H9 (cell line): ENCODE data around the gene FAU. TPM values are rescaled to one million over a fixed set of nuclear protein-coding genes. Genes with fewer than 3 reads are reported as not detected.

Source experiments
- DNase-seq: peaks from one replicate; pipeline ENCODE4 v3.0.0-alpha.2; 2017
- H2AFZ ChIP-seq: one replicate; pipeline ENCODE4 v1.6.1; 2013; ENCODE audit warnings: mild to moderate bottlenecking, low read length, control low read depth, moderate library complexity
- H2AK5ac ChIP-seq: 2 replicates; pipeline ENCODE4 v1.6.1; 2013; ENCODE audit warnings: low read length, control low read depth, mixed read lengths; ENCODE audit not compliant: insufficient read length
- H2BK120ac ChIP-seq: one replicate; pipeline ENCODE4 v1.6.1; 2013; ENCODE audit warnings: low read depth, mild to moderate bottlenecking, low read length, control low read depth, inconsistent platforms; ENCODE audit not compliant: poor library complexity, severe bottlenecking
- H2BK12ac ChIP-seq: 2 replicates; pipeline ENCODE4 v1.6.1; 2013; ENCODE audit warnings: low read length, control low read depth, mixed read lengths, low read depth; ENCODE audit not compliant: insufficient read length
- H2BK15ac ChIP-seq: 2 replicates; pipeline ENCODE4 v1.6.1; 2013; ENCODE audit warnings: low read depth, low read length, control low read depth
- H2BK20ac ChIP-seq: one replicate; pipeline ENCODE4 v1.6.1; 2013; ENCODE audit warnings: low read depth, mild to moderate bottlenecking, low read length, control low read depth, inconsistent platforms; ENCODE audit not compliant: poor library complexity, severe bottlenecking
- H2BK5ac ChIP-seq: 2 replicates; pipeline ENCODE4 v1.6.1; 2013; ENCODE audit warnings: low read length, control low read depth, mixed read lengths; ENCODE audit not compliant: insufficient read length
- H3K14ac ChIP-seq: 2 replicates; pipeline ENCODE4 v1.6.1; 2013; ENCODE audit warnings: low read length, control low read depth; ENCODE audit not compliant: insufficient read depth
- H3K18ac ChIP-seq: 2 replicates; pipeline ENCODE4 v1.6.1; 2013; ENCODE audit warnings: low read depth, mild to moderate bottlenecking, mixed read lengths, low read length, control low read depth; ENCODE audit not compliant: insufficient read length
- H3K23ac ChIP-seq: 2 replicates; pipeline ENCODE4 v1.6.1; 2013; ENCODE audit warnings: low read length, control low read depth, mixed read lengths, low read depth; ENCODE audit not compliant: insufficient read length
- H3K23me2 ChIP-seq: 2 replicates; pipeline ENCODE4 v1.6.1; 2013; ENCODE audit warnings: low read depth, mild to moderate bottlenecking, mixed read lengths, low read length, control low read depth; ENCODE audit not compliant: insufficient read length, poor library complexity, severe bottlenecking
- H3K27ac ChIP-seq: 2 replicates; pipeline ENCODE4 v1.5.1; 2013; ENCODE audit warnings: low read length, control low read depth, mixed read lengths, low read depth; ENCODE audit not compliant: insufficient read length
- H3K27me3 ChIP-seq: 2 replicates; pipeline ENCODE4 v1.6.1; 2013; ENCODE audit warnings: low read length, control low read depth, inconsistent platforms; ENCODE audit not compliant: insufficient read depth
- H3K4ac ChIP-seq: 2 replicates; pipeline ENCODE4 v1.6.1; 2013; ENCODE audit warnings: low read depth, mild to moderate bottlenecking, control low read depth, inconsistent platforms, low read length, moderate library complexity
- H3K4me1 ChIP-seq: 2 replicates; pipeline ENCODE4 v1.6.1; 2013; ENCODE audit warnings: low read length, control low read depth, inconsistent platforms; ENCODE audit not compliant: insufficient read depth
- H3K4me2 ChIP-seq: 2 replicates; pipeline ENCODE4 v1.6.1; 2013; ENCODE audit warnings: low read length, control low read depth, mixed read lengths; ENCODE audit not compliant: insufficient read length, insufficient read depth
- H3K56ac ChIP-seq: 2 replicates; pipeline ENCODE4 v1.6.1; 2013; ENCODE audit warnings: low read depth, mild to moderate bottlenecking, mixed read lengths, low read length, control low read depth; ENCODE audit not compliant: insufficient read length
- H3K79me1 ChIP-seq: 2 replicates; pipeline ENCODE4 v1.6.1; 2013; ENCODE audit warnings: low read depth, mild to moderate bottlenecking, moderate library complexity, low read length, control low read depth, inconsistent platforms; ENCODE audit not compliant: insufficient read depth, poor library complexity, severe bottlenecking
- H3K79me2 ChIP-seq: 2 replicates; pipeline ENCODE4 v1.6.1; 2013; ENCODE audit warnings: low read length, control low read depth, inconsistent platforms; ENCODE audit not compliant: insufficient read depth
- H3K9ac ChIP-seq: 2 replicates; pipeline ENCODE4 v1.6.1; 2013; ENCODE audit warnings: low read length, control low read depth, mixed read lengths; ENCODE audit not compliant: insufficient read length; ENCODE audit errors: extremely low read depth
- H3K9me3 ChIP-seq: one replicate; pipeline ENCODE4 v1.6.1; 2013; ENCODE audit warnings: low read depth, low read length, inconsistent platforms; ENCODE audit not compliant: control insufficient read depth
- H3T11ph ChIP-seq: one replicate; pipeline ENCODE4 v1.6.1; 2013; ENCODE audit warnings: mild to moderate bottlenecking, low read length, control low read depth, inconsistent platforms
- H4K20me1 ChIP-seq: one replicate; pipeline ENCODE4 v1.6.1; 2013; ENCODE audit not compliant: control insufficient read depth, insufficient read length, insufficient read depth
- H4K5ac ChIP-seq: 2 replicates; pipeline ENCODE4 v1.6.1; 2013; ENCODE audit warnings: low read depth, mild to moderate bottlenecking, mixed read lengths, low read length, control low read depth; ENCODE audit not compliant: insufficient read length
- H4K8ac ChIP-seq: replicated peaks from 2 replicates; pipeline ENCODE4 v1.6.1; 2013; ENCODE audit warnings: low read length, control low read depth, mixed read lengths, low read depth; ENCODE audit not compliant: insufficient read length
- H4K91ac ChIP-seq: 2 replicates; pipeline ENCODE4 v1.6.1; 2013; ENCODE audit warnings: low read depth, mild to moderate bottlenecking, moderate library complexity, mixed read lengths, low read length, control low read depth; ENCODE audit not compliant: insufficient read length
- H3K27ac Mint-ChIP-seq, 3 experiments: 2 replicates in 2 of 3; 3 replicates in 1 of 3; pipeline ENCODE4 v1.8.0; 2020 to 2021; ENCODE audit warnings: mixed read lengths in 3 of 3, mild to moderate bottlenecking in 1 of 3, moderate library complexity in 1 of 3
- H3K27me3 Mint-ChIP-seq: 2 replicates; pipeline ENCODE4 v1.8.0; 2021; ENCODE audit warnings: low read depth, mild to moderate bottlenecking, moderate library complexity, mixed read lengths
- H3K36me3 Mint-ChIP-seq, 3 experiments: 2 replicates in 2 of 3; 3 replicates in 1 of 3; pipeline ENCODE4 v1.8.0; 2020 to 2021; ENCODE audit warnings: low read depth in 3 of 3, mixed read lengths in 3 of 3; ENCODE audit not compliant: insufficient read depth in 1 of 3
- H3K4me1 Mint-ChIP-seq, 2 experiments: 2 replicates each; pipeline ENCODE4 v1.8.0; 2020; ENCODE audit warnings: mixed read lengths in 2 of 2
- H3K4me3 Mint-ChIP-seq, 2 experiments: 2 replicates in 1 of 2; 3 replicates in 1 of 2; pipeline ENCODE4 v1.8.0; 2020 to 2021; ENCODE audit warnings: mild to moderate bottlenecking in 2 of 2, mixed read lengths in 2 of 2, moderate library complexity in 1 of 2
- H3K9me3 Mint-ChIP-seq, 2 experiments: 2 replicates in 1 of 2; 3 replicates in 1 of 2; pipeline ENCODE4 v1.8.0; 2020; ENCODE audit warnings: mild to moderate bottlenecking in 2 of 2, mixed read lengths in 2 of 2, moderate library complexity in 1 of 2
- WGBS: extraction: QIAGEN DNeasy Blood & Tissue Kit; methylation state at CpG from one replicate; pipeline ENCODE4 v1.1.7; 2013; ENCODE audit warnings: missing lambda C conversion rate, low lambda C conversion rate, mixed read lengths; ENCODE audit not compliant: insufficient read length; ENCODE audit errors: extremely low coverage; 5-methylcytosine and 5-hydroxymethylcytosine counted together
- total RNA-seq: library from RNA; stranded (reverse); gene quantifications from 2 replicates; pipeline ENCODE4 v1.2.1, GENCODE V29; 2021
- TF ChIP-seq, protein P1 (sequence below): fragments of 200-600 bp; sonication (generic); conservative IDR thresholded peaks from 3 replicates; pipeline ENCODE4 v1.8.0; 2021; ENCODE audit warnings: antibody characterized with exemption, mild to moderate bottlenecking

The FAU gene
- total RNA-seq, 1 experiment from 2014 or later, result 898 TPM

DNA sequence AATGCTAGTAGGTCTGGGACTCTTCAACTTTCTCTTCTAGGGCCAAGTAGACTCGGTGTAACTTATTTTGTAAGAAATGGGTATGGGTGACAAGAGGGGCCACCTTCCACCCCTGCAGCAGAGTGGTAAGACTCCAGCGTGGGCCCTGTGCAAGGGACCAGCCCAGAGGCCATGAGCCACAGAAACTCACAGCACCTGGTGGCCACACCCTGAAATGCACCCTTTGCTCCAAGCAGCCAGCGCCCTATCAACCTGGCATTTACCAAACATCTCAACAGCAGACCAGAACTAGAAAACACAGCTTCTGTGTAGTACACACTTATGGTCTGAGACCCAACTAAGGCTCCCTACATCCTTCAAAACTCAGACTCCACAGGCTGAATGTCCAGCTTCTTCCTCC lies 43.8 kb downstream of the FAU start:
- H4K91ac ChIP-seq, result no peak overlapping the region
- Mint-ChIP-seq H3K27me3 (no peaks in the 10 kb centered on the region), H3K36me3 (peaks cover 48 to 73% (median 72%) of the 10 kb centered on the region in 3 experiments), H3K27ac (peak overlapping the region in 1 of 3 experiments; percentile 88; a peak in 3 of 7 replicates), H3K4me3 (peak overlapping the region in 1 of 2 experiments; percentile 35; a peak in 1 of 5 replicates), H3K9me3 (no peaks in the 10 kb centered on the region; a peak in 1 of 5 replicates), H3K4me1 (peaks cover 14 to 16% of the 10 kb centered on the region in 2 experiments)
- H2BK20ac ChIP-seq, result no peak overlapping the region
- no peaks in the 10 kb centered on the region for H4K20me1 ChIP-seq
- H3K56ac ChIP-seq, result no peak overlapping the region
- H3K27ac ChIP-seq, result no peak overlapping the region
- H3T11ph ChIP-seq, result no peak overlapping the region
- H3K23ac ChIP-seq, result no peak overlapping the region
- no peak overlapping the region for H2BK120ac ChIP-seq
- H3K9ac ChIP-seq, result no peak overlapping the region
- no peak overlapping the region for H2BK15ac ChIP-seq
- H3K79me1 ChIP-seq, result peaks cover 13% of the 10 kb centered on the region
- no peak overlapping the region for H3K14ac ChIP-seq
- H2AFZ ChIP-seq, result no peak overlapping the region
- H3K27me3 ChIP-seq, result no peaks in the 10 kb centered on the region
- no peaks in the 10 kb centered on the region for H3K4me1 ChIP-seq
- peak; percentile 64 for DNase-seq
- H2BK12ac ChIP-seq, result no peak overlapping the region
- no peak overlapping the region for H2AK5ac ChIP-seq
- WGBS, result no CpG with 5 or more reads among the region's 3 CpGs
- H3K18ac ChIP-seq, result no peak overlapping the region
- H3K4me2 ChIP-seq, result peak overlapping the region; percentile 1
- TF ChIP-seq, protein P1, sequence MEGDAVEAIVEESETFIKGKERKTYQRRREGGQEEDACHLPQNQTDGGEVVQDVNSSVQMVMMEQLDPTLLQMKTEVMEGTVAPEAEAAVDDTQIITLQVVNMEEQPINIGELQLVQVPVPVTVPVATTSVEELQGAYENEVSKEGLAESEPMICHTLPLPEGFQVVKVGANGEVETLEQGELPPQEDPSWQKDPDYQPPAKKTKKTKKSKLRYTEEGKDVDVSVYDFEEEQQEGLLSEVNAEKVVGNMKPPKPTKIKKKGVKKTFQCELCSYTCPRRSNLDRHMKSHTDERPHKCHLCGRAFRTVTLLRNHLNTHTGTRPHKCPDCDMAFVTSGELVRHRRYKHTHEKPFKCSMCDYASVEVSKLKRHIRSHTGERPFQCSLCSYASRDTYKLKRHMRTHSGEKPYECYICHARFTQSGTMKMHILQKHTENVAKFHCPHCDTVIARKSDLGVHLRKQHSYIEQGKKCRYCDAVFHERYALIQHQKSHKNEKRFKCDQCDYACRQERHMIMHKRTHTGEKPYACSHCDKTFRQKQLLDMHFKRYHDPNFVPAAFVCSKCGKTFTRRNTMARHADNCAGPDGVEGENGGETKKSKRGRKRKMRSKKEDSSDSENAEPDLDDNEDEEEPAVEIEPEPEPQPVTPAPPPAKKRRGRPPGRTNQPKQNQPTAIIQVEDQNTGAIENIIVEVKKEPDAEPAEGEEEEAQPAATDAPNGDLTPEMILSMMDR, result peak; percentile 76
- H2BK5ac ChIP-seq, result no peak overlapping the region
- H4K8ac ChIP-seq, result no peak overlapping the region
- no peaks in the 10 kb centered on the region for H3K9me3 ChIP-seq
- H4K5ac ChIP-seq, result no peak overlapping the region
- peaks cover 1% of the 10 kb centered on the region for H3K23me2 ChIP-seq
- H3K79me2 ChIP-seq, result peaks cover 5% of the 10 kb centered on the region; the same call in 1 of the 2 replicates
- no peak overlapping the region for H3K4ac ChIP-seq
